GM12891 (cell line): Measurements from ENCODE around the gene MAL.

ENCODE experiments used
- POLR2A ChIP-seq: IDR thresholded peaks from 2 replicates; pipeline ENCODE4 v1.6.1; 2011; ENCODE audit warnings: low read depth, low read length, control low read depth
- POLR2AphosphoS5 ChIP-seq: IDR thresholded peaks from 2 replicates; pipeline ENCODE4 v1.6.1; 2011; ENCODE audit warnings: low read depth, low read length, control low read depth
- POU2F2 ChIP-seq: IDR thresholded peaks from 2 replicates; pipeline ENCODE4 v1.6.1; 2011; ENCODE audit warnings: low read depth, mild to moderate bottlenecking, control low read depth, low read length, moderate library complexity
- TAF1 ChIP-seq: IDR thresholded peaks from 2 replicates; pipeline ENCODE4 v1.6.1; 2011; ENCODE audit warnings: low read depth, low read length, control low read depth

DNA sequence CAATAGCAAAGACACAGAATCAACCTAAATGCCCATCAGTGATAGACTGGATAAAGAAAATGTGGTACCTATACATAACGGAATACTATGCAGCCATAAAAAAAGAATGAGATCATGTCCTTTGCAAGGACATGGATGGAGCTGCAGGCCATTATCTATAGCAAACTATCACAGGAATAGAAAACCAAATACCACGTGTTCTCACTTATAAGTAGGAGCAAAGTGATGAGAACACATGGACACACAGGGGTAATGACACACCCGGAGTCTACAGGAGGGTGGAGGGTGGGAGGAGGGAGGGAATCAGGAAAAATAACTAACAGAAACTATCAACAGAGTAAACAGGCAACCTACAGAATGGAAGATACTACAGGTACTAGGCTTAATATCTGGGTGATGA is 46.6 kb upstream of the MAL start:
- TF ChIP-seq POLR2AphosphoS5 (no peak), POLR2A (no peak), TAF1 (no peak), POU2F2 (no peak)
